ENCODE results near the gene GRIN2B.

The GRIN2B gene

DNA sequence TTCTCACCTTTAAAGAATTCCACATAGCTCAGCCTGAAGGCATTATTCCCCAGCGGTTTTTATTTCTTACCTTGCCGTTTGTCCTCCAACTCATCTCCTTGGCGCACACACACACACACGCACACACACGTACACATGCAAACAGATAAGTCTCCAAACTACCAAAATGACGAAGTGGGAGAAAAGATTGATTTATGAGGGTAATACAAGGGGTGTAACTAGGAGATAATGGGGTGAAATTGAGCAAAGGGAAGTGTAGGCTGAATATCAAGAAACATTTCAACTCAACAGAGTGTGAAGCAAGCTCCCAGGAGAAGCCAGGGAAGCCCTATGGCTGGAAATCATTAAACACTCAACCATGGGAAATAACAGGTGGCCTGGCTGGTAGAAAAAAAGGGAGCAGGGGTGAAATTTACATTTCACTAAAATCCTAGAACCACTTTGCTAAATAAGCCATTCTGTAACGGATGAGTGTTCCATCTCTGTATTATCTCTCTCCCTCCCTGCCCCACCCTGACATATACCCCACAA is 41.0 kb downstream of the GRIN2B start:
- H3K36me3 ChIP-seq (ENCODE audit: control insufficient read depth, low read length): no peaks in the 10 kb centered on the region
- no peak overlapping the region for H3K4me3 ChIP-seq (ENCODE audit: low read length)
- H3F3A ChIP-seq (ENCODE audit: control insufficient read depth, insufficient read depth): peaks cover 11% of the 10 kb centered on the region
- TF ChIP-seq EZH2phosphoT487 (IDR thresholded peaks at IDR 0.05; ENCODE audit: borderline replicate concordance, low read length): no peak
- TF ChIP-seq, protein P1, sequence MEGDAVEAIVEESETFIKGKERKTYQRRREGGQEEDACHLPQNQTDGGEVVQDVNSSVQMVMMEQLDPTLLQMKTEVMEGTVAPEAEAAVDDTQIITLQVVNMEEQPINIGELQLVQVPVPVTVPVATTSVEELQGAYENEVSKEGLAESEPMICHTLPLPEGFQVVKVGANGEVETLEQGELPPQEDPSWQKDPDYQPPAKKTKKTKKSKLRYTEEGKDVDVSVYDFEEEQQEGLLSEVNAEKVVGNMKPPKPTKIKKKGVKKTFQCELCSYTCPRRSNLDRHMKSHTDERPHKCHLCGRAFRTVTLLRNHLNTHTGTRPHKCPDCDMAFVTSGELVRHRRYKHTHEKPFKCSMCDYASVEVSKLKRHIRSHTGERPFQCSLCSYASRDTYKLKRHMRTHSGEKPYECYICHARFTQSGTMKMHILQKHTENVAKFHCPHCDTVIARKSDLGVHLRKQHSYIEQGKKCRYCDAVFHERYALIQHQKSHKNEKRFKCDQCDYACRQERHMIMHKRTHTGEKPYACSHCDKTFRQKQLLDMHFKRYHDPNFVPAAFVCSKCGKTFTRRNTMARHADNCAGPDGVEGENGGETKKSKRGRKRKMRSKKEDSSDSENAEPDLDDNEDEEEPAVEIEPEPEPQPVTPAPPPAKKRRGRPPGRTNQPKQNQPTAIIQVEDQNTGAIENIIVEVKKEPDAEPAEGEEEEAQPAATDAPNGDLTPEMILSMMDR (IDR thresholded peaks at IDR 0.05; ENCODE audit: low read depth, low read length, poor library complexity, severe bottlenecking): no peak
- H3K27ac ChIP-seq (ENCODE audit: low read depth, low read length): no peak overlapping the region
- no peaks in the 10 kb centered on the region for H4K20me1 ChIP-seq (ENCODE audit: control insufficient read depth, insufficient read depth, low read depth, low read length)
- H3K4me1 ChIP-seq (ENCODE audit: control insufficient read depth, low read length): peaks cover 4% of the 10 kb centered on the region
- H3K79me2 ChIP-seq (ENCODE audit: control insufficient read depth, low read length): no peaks in the 10 kb centered on the region
- peaks cover 11% of the 10 kb centered on the region for H3K9me3 ChIP-seq (ENCODE audit: control insufficient read depth, insufficient read depth, low read length)
- H3K9me2 ChIP-seq (replicated peaks; ENCODE audit: control insufficient read depth, low read length): no peaks in the 10 kb centered on the region
- H3K27me3 ChIP-seq (ENCODE audit: control insufficient read depth, low read length): no peaks in the 10 kb centered on the region
- no peak overlapping the region for H3K4me2 ChIP-seq (ENCODE audit: low read length)

DNA sequence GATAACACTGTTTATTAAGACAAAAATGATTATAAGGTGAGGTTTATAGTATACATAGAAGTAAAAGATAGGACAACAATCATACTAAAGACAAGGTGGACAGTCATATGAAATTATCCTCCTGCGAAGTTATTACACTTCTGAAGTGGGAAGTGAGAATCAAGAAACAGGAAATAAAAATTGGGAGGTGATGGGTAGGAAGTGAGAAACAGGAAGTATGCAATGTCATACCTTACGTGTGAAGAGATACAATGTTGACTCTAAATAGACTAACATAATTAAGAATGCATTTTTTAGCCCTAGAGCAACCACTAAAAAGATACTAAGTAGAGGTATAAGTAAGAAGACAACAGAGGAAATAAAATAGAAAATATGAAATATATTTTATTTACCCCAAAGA is 43.7 kb downstream of the GRIN2B start:
- Histone ChIP-seq H3K9me2 (replicated peaks; ENCODE audit: control insufficient read depth, low read length) (no peaks in the 10 kb centered on the region), H3K27me3 (ENCODE audit: control insufficient read depth, low read length) (no peaks in the 10 kb centered on the region), H3K27ac (ENCODE audit: low read depth, low read length) (no peak overlapping the region), H3K4me1 (ENCODE audit: control insufficient read depth, low read length) (peaks cover 4% of the 10 kb centered on the region), H3K4me2 (ENCODE audit: low read length) (no peak overlapping the region), H3K36me3 (ENCODE audit: control insufficient read depth, low read length) (no peaks in the 10 kb centered on the region), H3F3A (ENCODE audit: control insufficient read depth, insufficient read depth) (peaks cover 11% of the 10 kb centered on the region), H3K79me2 (ENCODE audit: control insufficient read depth, low read length) (no peaks in the 10 kb centered on the region), H3K4me3 (ENCODE audit: low read length) (no peak overlapping the region), H3K9me3 (ENCODE audit: control insufficient read depth, insufficient read depth, low read length) (peaks cover 11% of the 10 kb centered on the region), H4K20me1 (ENCODE audit: control insufficient read depth, insufficient read depth, low read depth, low read length) (no peaks in the 10 kb centered on the region)
- no peak for TF ChIP-seq EZH2phosphoT487 (IDR thresholded peaks at IDR 0.05; ENCODE audit: borderline replicate concordance, low read length)
- TF ChIP-seq, protein P1 (IDR thresholded peaks at IDR 0.05; ENCODE audit: low read depth, low read length, poor library complexity, severe bottlenecking): no peak

DNA sequence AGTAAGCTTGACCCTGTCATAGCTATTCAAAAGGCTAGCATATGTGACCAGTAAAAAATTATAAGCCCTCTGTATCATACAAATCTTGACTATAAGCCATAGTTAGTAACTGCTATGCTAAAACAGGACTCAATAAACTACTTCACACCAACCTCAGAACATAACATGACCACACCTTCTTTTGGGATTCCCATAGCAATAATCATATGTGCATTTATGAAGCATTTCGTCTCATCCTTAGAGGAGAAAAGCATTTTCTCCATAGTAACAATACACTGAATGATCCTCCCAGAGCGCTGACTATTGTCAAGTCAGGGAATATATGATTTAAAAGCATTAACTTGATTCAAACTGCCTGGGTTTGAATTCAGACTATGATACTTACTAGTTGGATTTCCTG is 46.2 kb downstream of the GRIN2B start:
- no peaks in the 10 kb centered on the region for H4K20me1 ChIP-seq (ENCODE audit: control insufficient read depth, insufficient read depth, low read depth, low read length)
- TF ChIP-seq EZH2phosphoT487 (IDR thresholded peaks at IDR 0.05; ENCODE audit: borderline replicate concordance, low read length): no peak
- TF ChIP-seq, protein P1 (IDR thresholded peaks at IDR 0.05; ENCODE audit: low read depth, low read length, poor library complexity, severe bottlenecking): no peak
- no peak overlapping the region for H3K27ac ChIP-seq (ENCODE audit: low read depth, low read length)
- no peaks in the 10 kb centered on the region for H3K9me2 ChIP-seq (replicated peaks; ENCODE audit: control insufficient read depth, low read length)
- H3K36me3 ChIP-seq (ENCODE audit: control insufficient read depth, low read length): no peaks in the 10 kb centered on the region
- no peaks in the 10 kb centered on the region for H3K79me2 ChIP-seq (ENCODE audit: control insufficient read depth, low read length)
- H3K9me3 ChIP-seq (ENCODE audit: control insufficient read depth, insufficient read depth, low read length): peaks cover 11% of the 10 kb centered on the region
- H3K4me2 ChIP-seq (ENCODE audit: low read length): no peak overlapping the region
- peaks cover 4% of the 10 kb centered on the region for H3K4me1 ChIP-seq (ENCODE audit: control insufficient read depth, low read length)
- no peak overlapping the region for H3K4me3 ChIP-seq (ENCODE audit: low read length)
- H3F3A ChIP-seq (ENCODE audit: control insufficient read depth, insufficient read depth): peaks cover 11% of the 10 kb centered on the region
- H3K27me3 ChIP-seq (ENCODE audit: control insufficient read depth, low read length): no peaks in the 10 kb centered on the region

Measured in DOHH2 (cell line).